Peyer's patch (tissue), 4 donors: ENCODE results near the gene MGLL. TPM values are rescaled to one million over a fixed set of nuclear protein-coding genes. Genes with fewer than 3 reads are reported as not detected.

Experiments
- DNase-seq, 3 donors: peaks; one replicate each; pipeline ENCODE4 v3.0.0-alpha.2; 2017 to 2019
- H3K27ac ChIP-seq, 4 donors: fragments of 200-600 bp; sonication (generic); one replicate each; pipeline ENCODE4 v1.5.1; 2016 to 2019
- H3K27me3 ChIP-seq, 2 donors: fragments of 200-600 bp; sonication (generic); one replicate each; pipeline ENCODE4 v1.5.1; 2019
- H3K36me3 ChIP-seq, 3 donors: fragments of 200-600 bp; sonication (generic); one replicate each; pipeline ENCODE4 v1.5.1; 2016 to 2019
- H3K4me1 ChIP-seq, 4 donors: fragments of 200-600 bp; sonication (generic); one replicate each; pipeline ENCODE4 v1.5.1; 2016 to 2019
- H3K4me3 ChIP-seq, 4 donors: fragments of 200-600 bp; sonication (generic); 1 replicate in 3 of 4; 2 replicates in 1 of 4; pipeline ENCODE4 v1.5.1; 2016 to 2019; ENCODE audit warnings: mild to moderate bottlenecking in 1 of 4
- H3K9me3 ChIP-seq, 4 donors: fragments of 200-600 bp; sonication (generic); one replicate each; pipeline ENCODE4 v1.5.1; 2016 to 2019; ENCODE audit warnings: mild to moderate bottlenecking in 1 of 4
- POLR2A ChIP-seq, 2 donors: fragments of 450-650 bp; IDR thresholded peaks; one replicate each; pipeline ENCODE4 v1.5.1; 2017; ENCODE audit warnings: antibody characterized with exemption in 2 of 2, mild to moderate bottlenecking in 2 of 2, moderate library complexity in 2 of 2
- total RNA-seq, 4 donors: library from RNA; depleted of rRNA; stranded (reverse); fragments of >200 nt; gene quantifications; one replicate each; pipeline ENCODE4 v1.1.0, GENCODE V29; 2016
- TF ChIP-seq, protein P1 (sequence below), 6 experiments: fragments of 450-650 bp in 4 of 6; fragments of 200-600 bp in 2 of 6; sonication (generic) in 1 of 6; IDR thresholded peaks; one replicate each; pipeline ENCODE4 v1.5.1; 2017 to 2019; ENCODE audit warnings: antibody characterized with exemption in 6 of 6, mild to moderate bottlenecking in 3 of 6, moderate library complexity in 1 of 6

The MGLL gene
- total RNA-seq, 4 donors from 2014 or later = 56.1 to 180 (median 143) TPM

DNA sequence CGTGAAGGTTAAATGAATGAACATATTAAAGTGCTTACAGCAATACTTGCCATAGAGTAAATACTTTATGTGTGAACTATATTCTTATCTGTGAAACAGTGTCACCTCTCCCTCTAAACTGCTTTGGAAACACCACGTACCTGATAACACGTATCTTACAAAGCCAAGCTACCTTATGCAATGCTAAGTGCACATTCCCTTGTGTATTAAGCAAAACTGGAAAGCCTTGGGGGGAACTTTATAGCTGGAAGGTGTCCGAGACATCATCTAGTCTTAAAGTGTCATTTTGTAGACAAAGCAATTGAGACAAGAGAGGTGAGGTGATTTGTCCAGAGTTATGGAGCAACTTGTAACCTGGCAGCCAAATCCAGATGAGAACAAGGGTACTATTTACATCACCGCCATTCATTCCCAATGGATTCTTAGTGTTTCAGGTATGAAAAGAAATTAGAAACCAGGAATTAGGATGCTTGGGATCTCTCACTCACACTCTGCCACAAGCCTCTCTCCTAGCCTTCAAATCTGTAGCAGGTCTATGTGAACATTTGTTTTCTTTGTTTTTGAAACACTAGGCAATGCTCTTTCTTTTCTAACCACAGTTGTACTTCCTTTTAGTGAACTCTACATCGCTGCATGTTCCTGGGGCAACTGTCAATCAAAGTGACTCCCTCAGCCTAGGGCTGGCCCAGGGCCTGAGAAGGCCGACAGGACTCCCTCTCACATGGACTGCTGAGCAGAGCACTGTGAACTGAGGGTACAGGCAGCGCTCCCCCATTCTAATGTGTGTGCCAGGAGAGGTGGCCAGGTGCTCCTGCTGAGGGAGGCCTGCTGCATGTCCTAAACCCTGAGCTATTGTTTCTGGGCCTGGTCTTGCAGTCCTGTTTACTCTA is 13.9 kb upstream of the MGLL start:
- no peak overlapping the region for H3K4me3 ChIP-seq
- H3K9me3 ChIP-seq = no peaks in the 10 kb centered on the region
- H3K27ac ChIP-seq = no peak overlapping the region
- no peak for DNase-seq
- TF ChIP-seq, protein P1, sequence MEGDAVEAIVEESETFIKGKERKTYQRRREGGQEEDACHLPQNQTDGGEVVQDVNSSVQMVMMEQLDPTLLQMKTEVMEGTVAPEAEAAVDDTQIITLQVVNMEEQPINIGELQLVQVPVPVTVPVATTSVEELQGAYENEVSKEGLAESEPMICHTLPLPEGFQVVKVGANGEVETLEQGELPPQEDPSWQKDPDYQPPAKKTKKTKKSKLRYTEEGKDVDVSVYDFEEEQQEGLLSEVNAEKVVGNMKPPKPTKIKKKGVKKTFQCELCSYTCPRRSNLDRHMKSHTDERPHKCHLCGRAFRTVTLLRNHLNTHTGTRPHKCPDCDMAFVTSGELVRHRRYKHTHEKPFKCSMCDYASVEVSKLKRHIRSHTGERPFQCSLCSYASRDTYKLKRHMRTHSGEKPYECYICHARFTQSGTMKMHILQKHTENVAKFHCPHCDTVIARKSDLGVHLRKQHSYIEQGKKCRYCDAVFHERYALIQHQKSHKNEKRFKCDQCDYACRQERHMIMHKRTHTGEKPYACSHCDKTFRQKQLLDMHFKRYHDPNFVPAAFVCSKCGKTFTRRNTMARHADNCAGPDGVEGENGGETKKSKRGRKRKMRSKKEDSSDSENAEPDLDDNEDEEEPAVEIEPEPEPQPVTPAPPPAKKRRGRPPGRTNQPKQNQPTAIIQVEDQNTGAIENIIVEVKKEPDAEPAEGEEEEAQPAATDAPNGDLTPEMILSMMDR (IDR thresholded peaks at IDR 0.05) = no peak
- no peak for TF ChIP-seq POLR2A (IDR thresholded peaks at IDR 0.05)
- no peaks in the 10 kb centered on the region for H3K36me3 ChIP-seq
- no peaks in the 10 kb centered on the region for H3K27me3 ChIP-seq
- H3K4me1 ChIP-seq = peaks cover 0 to 5% (median 0%) of the 10 kb centered on the region in 4 donors

DNA sequence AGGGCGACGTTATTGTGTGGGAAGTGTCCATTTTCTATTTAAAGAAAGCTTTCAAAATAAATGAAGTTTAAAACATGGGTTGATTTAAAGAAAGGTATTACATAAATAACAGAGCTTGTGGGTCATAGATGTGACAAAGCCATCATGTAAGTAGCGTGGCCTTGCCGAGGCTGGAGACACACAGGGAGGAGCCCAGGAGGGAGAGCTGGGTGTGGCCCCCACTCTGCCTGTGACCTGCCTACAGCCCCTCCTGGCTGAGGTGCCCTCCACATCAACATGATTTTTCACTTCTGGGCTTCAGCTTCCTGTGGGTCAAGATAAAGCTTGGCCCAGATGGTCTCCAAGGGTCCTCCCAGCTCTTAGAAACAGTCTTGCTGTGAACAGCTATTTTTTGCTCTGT is 12.5 kb upstream of the MGLL start:
- no peak for TF ChIP-seq POLR2A (IDR thresholded peaks at IDR 0.05)
- TF ChIP-seq, protein P1 (IDR thresholded peaks at IDR 0.05) = no peak
- Histone ChIP-seq H3K27ac (no peak overlapping the region), H3K27me3 (no peaks in the 10 kb centered on the region)

GRCh38 chr3:127833281-127834032 is 11.1 kb upstream of the MGLL start:
- no peak overlapping the region for H3K4me3 ChIP-seq
- H3K27me3 ChIP-seq = no peaks in the 10 kb centered on the region
- peaks cover 0 to 4% (median 0%) of the 10 kb centered on the region in 4 donors for H3K9me3 ChIP-seq
- peaks cover 0 to 5% (median 0%) of the 10 kb centered on the region in 4 donors for H3K4me1 ChIP-seq
- DNase-seq = no peak
- no peak overlapping the region for H3K27ac ChIP-seq
- no peak for TF ChIP-seq POLR2A (IDR thresholded peaks at IDR 0.05)
- TF ChIP-seq, protein P1 (IDR thresholded peaks at IDR 0.05) = no peak
- no peaks in the 10 kb centered on the region for H3K36me3 ChIP-seq

More for the DNA sequence above, 12.5 kb upstream of the MGLL start:
- Histone ChIP-seq H3K4me3 (no peak overlapping the region), H3K4me1 (peaks cover 0 to 5% (median 0%) of the 10 kb centered on the region in 4 donors), H3K9me3 (peaks cover 0 to 4% (median 0%) of the 10 kb centered on the region in 4 donors), H3K36me3 (no peaks in the 10 kb centered on the region)
- DNase-seq = no peak

DNA sequence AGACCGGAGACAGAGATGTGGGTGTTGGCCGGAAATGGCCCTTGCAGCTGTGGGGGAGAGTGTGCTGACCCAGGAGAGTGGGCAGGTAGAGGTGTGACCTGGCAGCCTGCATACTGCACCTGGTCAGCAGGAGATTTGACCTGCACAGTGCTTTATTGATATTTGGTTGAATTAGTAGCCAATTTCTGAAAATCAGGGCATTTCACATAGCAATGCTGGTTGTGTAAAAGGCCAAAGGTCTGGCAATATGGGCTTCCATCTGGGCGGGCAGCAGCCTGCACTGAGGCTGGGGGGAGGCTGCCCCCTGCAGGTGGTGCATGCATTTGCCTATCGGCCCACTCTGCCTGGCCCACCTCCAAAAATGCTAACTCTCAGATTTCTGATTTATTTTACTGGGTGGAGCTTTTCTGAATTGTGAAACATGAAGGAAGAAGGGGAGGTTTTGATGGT is 9.4 kb upstream of the MGLL start:
- Histone ChIP-seq H3K4me3 (no peak overlapping the region), H3K36me3 (no peaks in the 10 kb centered on the region), H3K9me3 (peaks cover 0 to 4% (median 2%) of the 10 kb centered on the region in 4 donors), H3K27me3 (no peaks in the 10 kb centered on the region), H3K4me1 (peaks cover 0 to 5% (median 0%) of the 10 kb centered on the region in 4 donors), H3K27ac (no peak overlapping the region)
- peak; percentile 26 to 73 (median 70) for DNase-seq
- TF ChIP-seq POLR2A (IDR thresholded peaks at IDR 0.05) = no peak
- TF ChIP-seq, protein P1 (IDR thresholded peaks at IDR 0.05) = peak; percentile 13 to 81 (median 65)

DNA sequence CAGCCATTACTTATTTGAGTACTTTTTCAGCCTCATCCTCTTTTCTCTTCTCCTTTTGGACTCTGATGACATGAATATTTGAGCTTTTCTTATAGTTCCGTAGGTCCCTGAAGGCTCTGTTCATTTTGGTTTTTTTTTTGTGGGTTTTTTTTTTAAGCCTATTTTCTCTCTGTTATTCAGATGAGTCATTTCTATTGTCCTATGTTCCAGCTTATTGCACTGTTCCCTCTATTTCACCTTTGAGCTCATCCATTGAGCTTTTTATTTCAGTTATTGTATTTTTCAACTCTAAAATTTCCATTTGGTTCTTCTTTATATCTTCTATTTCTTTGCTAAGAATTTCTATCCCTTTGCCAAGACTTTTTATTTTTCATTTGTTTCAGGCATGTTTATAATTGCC is 7.2 kb upstream of the MGLL start:
- peaks cover 0 to 4% (median 2%) of the 10 kb centered on the region in 4 donors for H3K9me3 ChIP-seq
- no peak for TF ChIP-seq POLR2A (IDR thresholded peaks at IDR 0.05)
- TF ChIP-seq, protein P1 (IDR thresholded peaks at IDR 0.05) = no peak
- no peak overlapping the region for H3K4me3 ChIP-seq
- no peaks in the 10 kb centered on the region for H3K27me3 ChIP-seq
- no peak for DNase-seq
- H3K4me1 ChIP-seq = peaks cover 0 to 5% (median 0%) of the 10 kb centered on the region in 4 donors
- no peaks in the 10 kb centered on the region for H3K36me3 ChIP-seq
- H3K27ac ChIP-seq = no peak overlapping the region
